Measurements from ENCODE around the gene SENP7.

DNA sequence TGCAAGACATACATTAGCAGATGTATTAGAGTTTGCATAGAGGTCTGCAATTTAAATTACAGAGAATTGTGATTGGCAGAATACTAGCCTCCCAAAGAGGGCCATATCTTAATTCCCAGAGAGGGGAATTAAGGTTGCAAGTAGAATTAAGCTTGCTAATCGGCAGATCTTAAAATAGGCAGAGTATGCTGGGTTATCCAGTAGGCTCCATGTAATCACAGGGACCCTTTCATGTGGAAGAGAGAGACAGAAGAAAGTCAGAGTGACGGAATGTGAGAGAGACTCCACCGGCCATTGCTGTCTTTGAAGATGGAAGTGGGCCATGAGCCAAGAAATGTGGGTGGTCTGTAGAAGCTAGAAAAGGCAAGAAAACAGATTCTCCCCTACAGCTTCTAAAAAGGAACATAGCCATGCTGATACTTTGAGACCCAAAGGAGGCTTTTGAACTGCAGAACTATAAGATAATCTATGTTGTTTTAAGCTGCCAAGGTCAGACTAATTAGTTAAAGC, 231.4 kb downstream of the SENP7 start:
- TF ChIP-seq YY1 (IDR thresholded peaks at IDR 0.05; ENCODE audit: extremely low read depth, insufficient replicate concordance, low read depth, low read length) (no peak), RAD21 (IDR thresholded peaks at IDR 0.05; ENCODE audit: low read depth) (no peak), ZFX (IDR thresholded peaks at IDR 0.05) (no peak), POLR2A (IDR thresholded peaks at IDR 0.05; ENCODE audit: borderline replicate concordance, extremely low read depth, insufficient read depth, insufficient read length) (no peak), SRF (IDR thresholded peaks at IDR 0.05; ENCODE audit: low read depth) (no peak), EGR1 (IDR thresholded peaks at IDR 0.05; ENCODE audit: low read depth) (no peak), EZH2 (IDR thresholded peaks at IDR 0.05) (no peak), ZNF274 (IDR thresholded peaks at IDR 0.05; ENCODE audit: low read depth, low read length) (no peak), POLR2AphosphoS5 (IDR thresholded peaks at IDR 0.05; ENCODE audit: low read depth, low read length) (no peak), SP1 (IDR thresholded peaks at IDR 0.05; ENCODE audit: low read depth) (no peak), JUND (IDR thresholded peaks at IDR 0.05) (no peak), EZH2phosphoT487 (IDR thresholded peaks at IDR 0.05; ENCODE audit: borderline replicate concordance) (no peak)
- TF ChIP-seq, protein P1, sequence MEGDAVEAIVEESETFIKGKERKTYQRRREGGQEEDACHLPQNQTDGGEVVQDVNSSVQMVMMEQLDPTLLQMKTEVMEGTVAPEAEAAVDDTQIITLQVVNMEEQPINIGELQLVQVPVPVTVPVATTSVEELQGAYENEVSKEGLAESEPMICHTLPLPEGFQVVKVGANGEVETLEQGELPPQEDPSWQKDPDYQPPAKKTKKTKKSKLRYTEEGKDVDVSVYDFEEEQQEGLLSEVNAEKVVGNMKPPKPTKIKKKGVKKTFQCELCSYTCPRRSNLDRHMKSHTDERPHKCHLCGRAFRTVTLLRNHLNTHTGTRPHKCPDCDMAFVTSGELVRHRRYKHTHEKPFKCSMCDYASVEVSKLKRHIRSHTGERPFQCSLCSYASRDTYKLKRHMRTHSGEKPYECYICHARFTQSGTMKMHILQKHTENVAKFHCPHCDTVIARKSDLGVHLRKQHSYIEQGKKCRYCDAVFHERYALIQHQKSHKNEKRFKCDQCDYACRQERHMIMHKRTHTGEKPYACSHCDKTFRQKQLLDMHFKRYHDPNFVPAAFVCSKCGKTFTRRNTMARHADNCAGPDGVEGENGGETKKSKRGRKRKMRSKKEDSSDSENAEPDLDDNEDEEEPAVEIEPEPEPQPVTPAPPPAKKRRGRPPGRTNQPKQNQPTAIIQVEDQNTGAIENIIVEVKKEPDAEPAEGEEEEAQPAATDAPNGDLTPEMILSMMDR (IDR thresholded peaks at IDR 0.05 in 2 of 3, conservative IDR thresholded peaks at IDR 0.05 in 1 of 3; ENCODE audit: borderline replicate concordance in 1 of 3, insufficient read depth in 1 of 3, low read depth in 2 of 3, low read length in 2 of 3): no peak
- TF ChIP-seq, protein P2, sequence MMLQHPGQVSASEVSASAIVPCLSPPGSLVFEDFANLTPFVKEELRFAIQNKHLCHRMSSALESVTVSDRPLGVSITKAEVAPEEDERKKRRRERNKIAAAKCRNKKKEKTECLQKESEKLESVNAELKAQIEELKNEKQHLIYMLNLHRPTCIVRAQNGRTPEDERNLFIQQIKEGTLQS (IDR thresholded peaks at IDR 0.05): no peak
